Suprapubic skin (tissue), 4 donors: ENCODE results near the gene RDX. TPM values are rescaled to one million over a fixed set of nuclear protein-coding genes. Genes with fewer than 3 reads are reported as not detected.

ENCODE experiments used
- DNase-seq, 2 donors: peaks; one replicate each; pipeline ENCODE4 v3.0.0-alpha.2; 2019; ENCODE audit warnings: low spot score in 2 of 2
- H3K27ac ChIP-seq: fragments of 200-600 bp; sonication (generic); one replicate; pipeline ENCODE4 v1.5.1; 2019
- H3K27me3 ChIP-seq: fragments of 200-600 bp; sonication (generic); one replicate; pipeline ENCODE4 v1.5.1; 2019
- H3K36me3 ChIP-seq: fragments of 200-600 bp; sonication (generic); one replicate; pipeline ENCODE4 v1.5.1; 2019
- H3K4me1 ChIP-seq: fragments of 200-600 bp; sonication (generic); one replicate; pipeline ENCODE4 v1.5.1; 2019
- H3K4me3 ChIP-seq: fragments of 200-600 bp; sonication (generic); one replicate; pipeline ENCODE4 v1.5.1; 2019; ENCODE audit warnings: mild to moderate bottlenecking
- H3K9me3 ChIP-seq: fragments of 200-600 bp; sonication (generic); one replicate; pipeline ENCODE4 v1.5.1; 2019
- CTCF ChIP-seq, 2 donors: fragments of 200-600 bp in 1 of 2; fragments of 450-650 bp in 1 of 2; sonication (generic) in 1 of 2; IDR thresholded peaks; one replicate each; pipeline ENCODE4 v1.5.1; 2016 to 2019; ENCODE audit warnings: antibody characterized with exemption in 2 of 2, mild to moderate bottlenecking in 1 of 2, moderate library complexity in 1 of 2
- EP300 ChIP-seq: sonication (generic); formaldehyde crosslinking; IDR thresholded peaks from one replicate; pipeline ENCODE4 v1.6.1; 2017; ENCODE audit warnings: antibody characterized with exemption
- POLR2A ChIP-seq, 2 donors: fragments of 450-650 bp; IDR thresholded peaks; one replicate each; pipeline ENCODE4 v1.6.1; 2017; ENCODE audit warnings: antibody characterized with exemption in 2 of 2, mild to moderate bottlenecking in 2 of 2, moderate library complexity in 2 of 2
- POLR2AphosphoS5 ChIP-seq, 3 donors: sonication (generic); formaldehyde crosslinking; IDR thresholded peaks; one replicate each; pipeline ENCODE4 v1.6.1; 2017; ENCODE audit warnings: antibody characterized with exemption in 3 of 3
- WGBS: methylation state at CpG from one replicate; pipeline ENCODE4 v1.1.5; 2018; 5-methylcytosine and 5-hydroxymethylcytosine counted together
- total RNA-seq, 4 donors: library from RNA; depleted of rRNA; stranded (reverse); fragments of >200 nt; gene quantifications; one replicate each; pipeline ENCODE4 v1.1.0, GENCODE V29; 2016

The RDX gene
- total RNA-seq, 4 donors from 2014 or later: 24.8 to 46.4 (median 38.3) TPM

- H3K9me3 ChIP-seq: no peaks in the 10 kb centered on the region
- H3K36me3 ChIP-seq: no peaks in the 10 kb centered on the region
- H3K27me3 ChIP-seq: no peaks in the 10 kb centered on the region
- TF ChIP-seq EP300: no peak
- TF ChIP-seq CTCF (IDR thresholded peaks at IDR 0.05): no peak
- no peak for TF ChIP-seq POLR2A (IDR thresholded peaks at IDR 0.05)
- no peak for TF ChIP-seq POLR2AphosphoS5 (IDR thresholded peaks at IDR 0.05)
- WGBS: 72% methylated on average over 4 of the region's 5 CpGs
- H3K27ac ChIP-seq: no peak overlapping the region
- no peak for DNase-seq
- peaks cover 28% of the 10 kb centered on the region for H3K4me1 ChIP-seq
- no peak overlapping the region for H3K4me3 ChIP-seq
Observed at GRCh38 chr11:110298301-110298765, 1.9 kb upstream of the RDX start.

GRCh38 chr11:110297726-110298300 is 1.4 kb upstream of the RDX start:
- peaks cover 32% of the 10 kb centered on the region for H3K4me1 ChIP-seq
- no peaks in the 10 kb centered on the region for H3K36me3 ChIP-seq
- H3K4me3 ChIP-seq: no peak overlapping the region
- TF ChIP-seq POLR2AphosphoS5 (IDR thresholded peaks at IDR 0.05) (no peak), EP300 (no peak), POLR2A (IDR thresholded peaks at IDR 0.05) (no peak), CTCF (IDR thresholded peaks at IDR 0.05) (no peak)
- no peak overlapping the region for H3K27ac ChIP-seq
- no peaks in the 10 kb centered on the region for H3K27me3 ChIP-seq
- no peaks in the 10 kb centered on the region for H3K9me3 ChIP-seq
- DNase-seq: no peak
- WGBS: 62% methylated on average over 3 of the region's 3 CpGs

GRCh38 chr11:110297076-110297725 is 787 bp upstream of the RDX start:
- DNase-seq: no peak
- Histone ChIP-seq H3K9me3 (no peaks in the 10 kb centered on the region), H3K4me3 (peak overlapping the region; percentile 81), H3K27me3 (no peaks in the 10 kb centered on the region), H3K27ac (peak overlapping the region; percentile 95), H3K36me3 (no peaks in the 10 kb centered on the region), H3K4me1 (peaks cover 32% of the 10 kb centered on the region)
- no peak for TF ChIP-seq POLR2AphosphoS5 (IDR thresholded peaks at IDR 0.05)
- TF ChIP-seq EP300: no peak
- TF ChIP-seq POLR2A (IDR thresholded peaks at IDR 0.05): no peak
- no peak for TF ChIP-seq CTCF (IDR thresholded peaks at IDR 0.05)
- WGBS: 34% methylated on average over 10 of the region's 10 CpGs

- peaks cover 32% of the 10 kb centered on the region for H3K4me1 ChIP-seq
- peak; percentile 72 to 84 for DNase-seq
- peak overlapping the region; percentile 81 for H3K4me3 ChIP-seq
- TF ChIP-seq CTCF (IDR thresholded peaks at IDR 0.05) (no peak), EP300 (no peak), POLR2A (IDR thresholded peaks at IDR 0.05) (no peak), POLR2AphosphoS5 (IDR thresholded peaks at IDR 0.05) (no peak)
- under 1% methylated on average over 25 of the region's 39 CpGs for WGBS
- H3K27me3 ChIP-seq: no peaks in the 10 kb centered on the region
- no peaks in the 10 kb centered on the region for H3K36me3 ChIP-seq
- no peaks in the 10 kb centered on the region for H3K9me3 ChIP-seq
- H3K27ac ChIP-seq: peak overlapping the region; percentile 95
Observed at GRCh38 chr11:110295531-110296225, 736 bp downstream of the RDX start.

- peaks cover 32% of the 10 kb centered on the region for H3K4me1 ChIP-seq
- 7% methylated on average over 4 of the region's 4 CpGs for WGBS
- no peaks in the 10 kb centered on the region for H3K9me3 ChIP-seq
- no peaks in the 10 kb centered on the region for H3K27me3 ChIP-seq
- no peaks in the 10 kb centered on the region for H3K36me3 ChIP-seq
- H3K4me3 ChIP-seq: peak overlapping the region; percentile 81
- TF ChIP-seq POLR2AphosphoS5 (IDR thresholded peaks at IDR 0.05) (no peak), CTCF (IDR thresholded peaks at IDR 0.05) (no peak), POLR2A (IDR thresholded peaks at IDR 0.05) (no peak), EP300 (no peak)
- DNase-seq: no peak
- H3K27ac ChIP-seq: no peak overlapping the region
Observed at GRCh38 chr11:110295086-110295485, 1.3 kb downstream of the RDX start.
